AG10803 (cell line): ENCODE results near the gene ZWILCH.

Experiments used
- DNase-seq: peaks from one replicate; pipeline ENCODE4 v3.0.0; 2010; ENCODE audit warnings: low read depth
- H3K4me3 ChIP-seq: 2 replicates; pipeline ENCODE4 v1.5.1; 2011; ENCODE audit warnings: mild to moderate bottlenecking, low read length, control low read depth
- TF ChIP-seq, protein P1 (sequence below): conservative IDR thresholded peaks from 2 replicates; pipeline ENCODE4 v1.5.1; 2011; ENCODE audit warnings: mild to moderate bottlenecking, low read length, control low read depth, inconsistent platforms

Gene ZWILCH

GRCh38 chr15:66598095-66598815, 93.1 kb downstream of the ZWILCH start:
- no peak for DNase-seq
- no peak overlapping the region for H3K4me3 ChIP-seq
- TF ChIP-seq, protein P1, sequence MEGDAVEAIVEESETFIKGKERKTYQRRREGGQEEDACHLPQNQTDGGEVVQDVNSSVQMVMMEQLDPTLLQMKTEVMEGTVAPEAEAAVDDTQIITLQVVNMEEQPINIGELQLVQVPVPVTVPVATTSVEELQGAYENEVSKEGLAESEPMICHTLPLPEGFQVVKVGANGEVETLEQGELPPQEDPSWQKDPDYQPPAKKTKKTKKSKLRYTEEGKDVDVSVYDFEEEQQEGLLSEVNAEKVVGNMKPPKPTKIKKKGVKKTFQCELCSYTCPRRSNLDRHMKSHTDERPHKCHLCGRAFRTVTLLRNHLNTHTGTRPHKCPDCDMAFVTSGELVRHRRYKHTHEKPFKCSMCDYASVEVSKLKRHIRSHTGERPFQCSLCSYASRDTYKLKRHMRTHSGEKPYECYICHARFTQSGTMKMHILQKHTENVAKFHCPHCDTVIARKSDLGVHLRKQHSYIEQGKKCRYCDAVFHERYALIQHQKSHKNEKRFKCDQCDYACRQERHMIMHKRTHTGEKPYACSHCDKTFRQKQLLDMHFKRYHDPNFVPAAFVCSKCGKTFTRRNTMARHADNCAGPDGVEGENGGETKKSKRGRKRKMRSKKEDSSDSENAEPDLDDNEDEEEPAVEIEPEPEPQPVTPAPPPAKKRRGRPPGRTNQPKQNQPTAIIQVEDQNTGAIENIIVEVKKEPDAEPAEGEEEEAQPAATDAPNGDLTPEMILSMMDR, result no peak
